Measurements from ENCODE around the gene TMEM37.

Gene TMEM37

DNA sequence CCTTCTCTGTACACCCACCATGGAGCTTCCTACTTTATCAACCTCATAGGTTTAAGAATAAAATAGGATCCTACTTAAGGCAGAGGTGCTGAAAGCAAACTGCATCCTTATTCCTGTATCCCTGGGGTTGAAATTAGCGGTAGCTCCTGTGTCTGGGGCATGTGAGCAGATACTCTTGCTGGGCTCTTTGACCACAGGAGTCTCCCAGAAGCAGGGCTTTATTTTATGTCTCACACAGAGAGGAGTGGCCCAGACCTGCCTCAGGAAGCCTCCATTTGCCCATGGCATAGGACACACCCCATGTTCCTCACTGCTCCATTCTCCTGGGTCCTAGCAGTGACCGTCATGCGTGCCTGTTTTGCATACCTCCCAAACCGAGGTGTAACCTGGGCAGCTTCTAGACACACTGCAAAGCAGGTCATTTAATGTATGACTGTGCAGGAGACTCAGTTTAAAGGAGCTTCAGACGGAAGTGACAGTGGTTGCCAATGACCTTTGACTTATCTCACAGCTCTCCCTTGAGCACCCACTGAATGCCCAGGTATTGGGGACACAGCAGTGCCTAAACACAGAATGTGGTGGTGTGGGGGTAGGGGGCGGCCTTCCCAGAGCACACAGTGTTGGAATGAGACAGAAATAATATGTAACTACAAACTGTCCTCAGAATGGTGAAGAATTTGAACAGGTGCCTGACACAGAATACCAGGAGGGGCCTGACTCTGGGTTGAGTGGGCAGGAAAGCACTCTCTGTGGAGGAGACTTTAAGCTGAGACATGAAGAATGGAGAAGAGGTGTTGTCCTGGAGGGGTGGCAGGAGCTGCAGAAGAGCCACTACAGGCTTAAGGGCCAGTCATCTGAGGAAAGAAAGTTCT lies 3.7 kb downstream of the TMEM37 start:
- Histone ChIP-seq H3K27ac (ENCODE audit: low read depth, low read length) (no peak overlapping the region), H3K9me3 (ENCODE audit: control insufficient read depth, insufficient read depth, low read depth, low read length) (no peaks in the 10 kb centered on the region), H3K9ac (ENCODE audit: low read length) (no peak overlapping the region), H3K4me3 (ENCODE audit: low read depth, low read length) (no peak overlapping the region), H3K36me3 (ENCODE audit: control insufficient read depth, insufficient read depth, low read length) (no peaks in the 10 kb centered on the region), H3K4me1 (ENCODE audit: control insufficient read depth, insufficient read depth, low read length) (peaks cover 36% of the 10 kb centered on the region), H3K27me3 (ENCODE audit: control insufficient read depth, insufficient read depth, low read length) (peaks cover 15% of the 10 kb centered on the region; the same call in 1 of the 2 replicates)

DNA sequence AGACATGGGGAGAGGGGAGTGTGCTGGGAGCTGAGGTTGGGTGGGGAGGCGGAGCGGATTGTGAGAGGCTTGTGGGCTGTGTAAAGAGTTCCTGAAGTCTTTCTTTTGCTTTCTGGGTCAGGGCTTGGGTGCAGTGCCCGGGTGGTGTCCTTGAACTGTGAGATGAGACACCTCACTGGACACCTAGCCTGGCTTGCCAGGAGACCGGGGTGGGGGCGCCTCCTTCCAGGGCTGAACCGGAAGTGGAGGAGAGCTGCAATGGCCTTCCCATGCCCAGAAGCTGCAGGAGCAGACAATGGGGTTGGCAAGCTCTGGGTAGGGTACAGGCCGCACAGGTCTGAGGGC lies 4.3 kb downstream of the TMEM37 start:
- Histone ChIP-seq H3K4me3 (ENCODE audit: low read depth, low read length) (no peak overlapping the region), H3K27me3 (ENCODE audit: control insufficient read depth, insufficient read depth, low read length) (peaks cover 15% of the 10 kb centered on the region; the same call in 1 of the 2 replicates), H3K27ac (ENCODE audit: low read depth, low read length) (no peak overlapping the region), H3K4me1 (ENCODE audit: control insufficient read depth, insufficient read depth, low read length) (peaks cover 32% of the 10 kb centered on the region), H3K36me3 (ENCODE audit: control insufficient read depth, insufficient read depth, low read length) (no peaks in the 10 kb centered on the region), H3K9me3 (ENCODE audit: control insufficient read depth, insufficient read depth, low read depth, low read length) (no peaks in the 10 kb centered on the region), H3K9ac (ENCODE audit: low read length) (no peak overlapping the region)

DNA sequence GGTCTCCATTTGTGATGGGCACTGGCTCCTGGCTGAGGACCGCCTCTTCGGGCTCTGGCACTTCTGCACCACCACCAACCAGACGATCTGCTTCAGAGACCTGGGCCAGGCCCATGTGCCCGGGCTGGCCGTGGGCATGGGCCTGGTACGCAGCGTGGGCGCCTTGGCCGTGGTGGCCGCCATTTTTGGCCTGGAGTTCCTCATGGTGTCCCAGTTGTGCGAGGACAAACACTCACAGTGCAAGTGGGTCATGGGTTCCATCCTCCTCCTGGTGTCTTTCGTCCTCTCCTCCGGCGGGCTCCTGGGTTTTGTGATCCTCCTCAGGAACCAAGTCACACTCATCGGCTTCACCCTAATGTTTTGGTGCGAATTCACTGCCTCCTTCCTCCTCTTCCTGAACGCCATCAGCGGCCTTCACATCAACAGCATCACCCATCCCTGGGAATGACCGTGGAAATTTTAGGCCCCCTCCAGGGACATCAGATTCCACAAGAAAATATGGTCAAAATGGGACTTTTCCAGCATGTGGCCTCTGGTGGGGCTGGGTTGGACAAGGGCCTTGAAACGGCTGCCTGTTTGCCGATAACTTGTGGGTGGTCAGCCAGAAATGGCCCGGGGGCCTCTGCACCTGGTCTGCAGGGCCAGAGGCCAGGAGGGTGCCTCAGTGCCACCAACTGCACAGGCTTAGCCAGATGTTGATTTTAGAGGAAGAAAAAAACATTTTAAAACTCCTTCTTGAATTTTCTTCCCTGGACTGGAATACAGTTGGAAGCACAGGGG lies 5.5 kb downstream of the TMEM37 start:
- H3K36me3 ChIP-seq (ENCODE audit: control insufficient read depth, insufficient read depth, low read length), result no peaks in the 10 kb centered on the region
- H3K27ac ChIP-seq (ENCODE audit: low read depth, low read length), result no peak overlapping the region
- no peak overlapping the region for H3K9ac ChIP-seq (ENCODE audit: low read length)
- peaks cover 12% of the 10 kb centered on the region; the same call in 1 of the 2 replicates for H3K27me3 ChIP-seq (ENCODE audit: control insufficient read depth, insufficient read depth, low read length)
- H3K4me1 ChIP-seq (ENCODE audit: control insufficient read depth, insufficient read depth, low read length), result peaks cover 28% of the 10 kb centered on the region
- no peak overlapping the region for H3K4me3 ChIP-seq (ENCODE audit: low read depth, low read length)
- H3K9me3 ChIP-seq (ENCODE audit: control insufficient read depth, insufficient read depth, low read depth, low read length), result no peaks in the 10 kb centered on the region

DNA sequence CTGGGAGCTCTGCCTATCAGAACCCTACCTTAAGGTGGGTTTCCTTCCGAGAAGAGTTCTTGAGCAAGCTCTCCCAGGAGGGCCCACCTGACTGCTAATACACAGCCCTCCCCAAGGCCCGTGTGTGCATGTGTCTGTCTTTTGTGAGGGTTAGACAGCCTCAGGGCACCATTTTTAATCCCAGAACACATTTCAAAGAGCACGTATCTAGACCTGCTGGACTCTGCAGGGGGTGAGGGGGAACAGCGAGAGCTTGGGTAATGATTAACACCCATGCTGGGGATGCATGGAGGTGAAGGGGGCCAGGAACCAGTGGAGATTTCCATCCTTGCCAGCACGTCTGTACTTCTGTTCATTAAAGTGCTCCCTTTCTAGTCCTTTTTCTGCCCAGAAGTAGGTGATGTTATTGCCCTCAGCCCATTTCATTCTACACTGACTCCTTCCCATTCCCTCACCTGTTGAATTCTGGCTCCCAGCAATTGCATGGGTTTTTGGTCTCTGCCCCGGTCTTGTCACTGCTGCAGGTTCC lies 6.5 kb downstream of the TMEM37 start:
- Histone ChIP-seq H3K9ac (ENCODE audit: low read length) (no peak overlapping the region), H3K27ac (ENCODE audit: low read depth, low read length) (no peak overlapping the region), H3K9me3 (ENCODE audit: control insufficient read depth, insufficient read depth, low read depth, low read length) (no peaks in the 10 kb centered on the region), H3K4me1 (ENCODE audit: control insufficient read depth, insufficient read depth, low read length) (peaks cover 18% of the 10 kb centered on the region), H3K36me3 (ENCODE audit: control insufficient read depth, insufficient read depth, low read length) (no peaks in the 10 kb centered on the region), H3K4me3 (ENCODE audit: low read depth, low read length) (no peak overlapping the region), H3K27me3 (ENCODE audit: control insufficient read depth, insufficient read depth, low read length) (0 out of 2 replicates have a peak, but pooled peaks cover 2% of the 10 kb centered on the region)

DNA sequence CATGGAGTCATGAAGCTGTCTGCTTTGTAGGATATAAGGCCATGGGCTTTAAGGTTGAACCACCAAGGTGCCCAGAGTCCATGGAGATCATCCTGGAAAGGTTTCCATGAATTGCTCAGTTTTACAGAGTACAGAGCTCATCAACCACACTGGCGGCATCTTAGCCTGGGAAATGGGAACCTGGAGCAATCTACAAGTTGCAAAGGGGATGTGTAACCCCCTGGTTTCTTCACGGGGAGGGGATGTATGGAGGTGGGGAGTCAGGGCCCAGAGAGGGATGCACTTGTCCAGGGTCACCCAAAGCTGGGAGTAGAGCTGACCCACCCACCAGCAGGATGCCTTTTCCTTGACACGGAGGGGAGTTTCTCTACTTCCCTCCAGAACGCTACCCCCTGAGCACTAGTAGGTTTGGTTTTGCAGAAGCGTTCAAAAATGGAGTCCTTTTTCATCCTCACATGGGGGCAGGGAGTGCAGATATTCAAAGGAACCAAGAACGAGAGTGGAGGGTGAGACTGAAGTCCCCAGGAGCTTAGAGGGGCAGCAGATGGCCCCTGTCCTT lies 7.2 kb downstream of the TMEM37 start:
- peaks cover 14% of the 10 kb centered on the region for H3K4me1 ChIP-seq (ENCODE audit: control insufficient read depth, insufficient read depth, low read length)
- no peak overlapping the region for H3K9ac ChIP-seq (ENCODE audit: low read length)
- H3K36me3 ChIP-seq (ENCODE audit: control insufficient read depth, insufficient read depth, low read length), result no peaks in the 10 kb centered on the region

DNA sequence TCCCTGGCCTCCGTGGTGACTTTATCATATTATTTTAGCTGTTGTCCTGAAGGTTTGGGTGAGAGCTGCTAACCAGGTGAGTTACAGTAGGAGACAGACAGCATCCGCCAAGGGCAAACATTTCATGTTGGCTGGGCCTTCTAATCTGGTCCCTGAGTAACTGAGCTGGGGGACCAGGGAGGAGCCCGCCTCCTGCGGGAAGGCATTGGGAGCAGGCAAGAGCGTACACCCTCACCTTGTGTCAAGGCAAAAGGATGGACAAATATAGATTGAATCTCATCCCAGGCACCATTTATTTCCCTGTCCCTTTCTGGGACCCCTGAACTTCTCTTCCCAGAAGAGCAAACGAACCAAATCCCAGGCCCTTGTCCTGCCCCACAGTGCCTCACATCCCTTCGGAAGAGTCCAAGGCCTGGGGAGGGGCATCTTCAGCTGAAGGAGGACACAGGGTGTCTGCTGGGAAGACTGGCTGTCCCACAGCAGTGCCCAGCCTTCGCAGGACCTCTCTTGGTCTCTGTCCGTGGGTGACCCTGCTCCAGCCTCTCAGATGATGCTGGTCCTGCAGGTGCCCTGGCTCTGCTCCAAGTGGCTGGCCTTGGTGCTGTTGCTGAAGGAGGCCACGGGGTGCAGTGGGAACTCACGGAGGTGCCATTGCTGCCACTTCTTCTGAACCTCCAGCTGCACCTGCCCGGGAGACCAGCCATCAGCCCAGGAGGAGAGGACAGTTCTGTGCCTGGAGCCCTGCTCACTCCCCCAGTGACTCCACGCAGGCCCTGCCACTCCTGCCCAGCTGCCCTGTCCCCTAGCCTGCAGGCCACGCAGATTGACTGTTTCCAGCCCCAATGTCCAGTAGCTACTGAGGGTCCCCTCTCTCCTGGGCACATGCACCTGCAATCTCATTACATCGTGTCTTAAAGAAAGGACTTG lies 8.2 kb downstream of the TMEM37 start:
- Histone ChIP-seq H3K9ac (ENCODE audit: low read length) (no peak overlapping the region), H3K36me3 (ENCODE audit: control insufficient read depth, insufficient read depth, low read length) (no peaks in the 10 kb centered on the region), H3K9me3 (ENCODE audit: control insufficient read depth, insufficient read depth, low read depth, low read length) (no peaks in the 10 kb centered on the region), H3K4me1 (ENCODE audit: control insufficient read depth, insufficient read depth, low read length) (peaks cover 4% of the 10 kb centered on the region; the same call in 1 of the 2 replicates), H3K27me3 (ENCODE audit: control insufficient read depth, insufficient read depth, low read length) (no peaks in the 10 kb centered on the region), H3K27ac (ENCODE audit: low read depth, low read length) (no peak overlapping the region), H3K4me3 (ENCODE audit: low read depth, low read length) (no peak overlapping the region)

More for the DNA sequence above, 7.2 kb downstream of the TMEM37 start:
- no peaks in the 10 kb centered on the region for H3K27me3 ChIP-seq (ENCODE audit: control insufficient read depth, insufficient read depth, low read length)
- no peak overlapping the region for H3K4me3 ChIP-seq (ENCODE audit: low read depth, low read length)
- H3K27ac ChIP-seq (ENCODE audit: low read depth, low read length), result no peak overlapping the region
- H3K9me3 ChIP-seq (ENCODE audit: control insufficient read depth, insufficient read depth, low read depth, low read length), result no peaks in the 10 kb centered on the region

DNA sequence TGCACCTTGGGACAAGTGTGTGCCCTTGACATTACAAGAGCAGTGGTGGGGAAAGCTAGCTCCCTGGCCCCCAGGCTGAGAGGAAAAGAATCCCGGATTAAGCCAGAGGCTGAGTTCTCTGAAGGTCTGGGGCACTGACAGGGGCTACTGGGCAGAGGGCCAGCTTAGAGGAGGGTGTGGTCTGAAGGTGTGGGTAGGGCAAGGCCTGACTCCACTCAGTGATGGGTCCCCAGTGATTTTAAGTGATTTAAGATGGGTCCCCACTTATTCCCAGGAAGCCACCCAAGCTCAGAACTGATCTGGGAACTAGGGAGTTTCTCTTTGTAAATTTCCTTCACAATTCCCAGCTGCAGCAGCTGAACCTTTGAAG lies 8.8 kb downstream of the TMEM37 start:
- Histone ChIP-seq H3K36me3 (ENCODE audit: control insufficient read depth, insufficient read depth, low read length) (no peaks in the 10 kb centered on the region), H3K4me1 (ENCODE audit: control insufficient read depth, insufficient read depth, low read length) (no peaks in the 10 kb centered on the region), H3K27ac (ENCODE audit: low read depth, low read length) (no peak overlapping the region), H3K9ac (ENCODE audit: low read length) (no peak overlapping the region), H3K9me3 (ENCODE audit: control insufficient read depth, insufficient read depth, low read depth, low read length) (no peaks in the 10 kb centered on the region), H3K4me3 (ENCODE audit: low read depth, low read length) (no peak overlapping the region), H3K27me3 (ENCODE audit: control insufficient read depth, insufficient read depth, low read length) (no peaks in the 10 kb centered on the region)

DNA sequence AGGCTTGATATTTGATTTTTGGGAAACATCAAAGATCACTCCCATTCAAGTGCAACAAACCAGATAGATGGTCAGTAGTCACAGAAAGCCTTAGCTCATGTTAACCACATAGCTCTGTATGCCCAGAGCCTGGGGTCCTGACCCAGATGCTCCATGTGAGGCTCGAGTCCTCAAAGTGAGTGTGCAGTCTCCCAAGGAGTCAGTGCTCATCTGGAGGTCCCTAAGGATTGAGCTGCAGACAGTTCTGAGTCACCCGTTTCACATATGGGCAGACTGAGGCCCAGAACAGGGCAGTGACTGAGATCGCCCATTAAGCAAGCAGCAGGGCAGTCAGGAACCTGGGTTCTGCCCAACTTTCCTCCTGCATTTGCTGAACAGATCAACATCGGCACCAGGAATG lies 9.2 kb downstream of the TMEM37 start:
- peaks cover 2% of the 10 kb centered on the region; the same call in 1 of the 2 replicates for H3K4me1 ChIP-seq (ENCODE audit: control insufficient read depth, insufficient read depth, low read length)
- H3K27ac ChIP-seq (ENCODE audit: low read depth, low read length), result no peak overlapping the region
- H3K27me3 ChIP-seq (ENCODE audit: control insufficient read depth, insufficient read depth, low read length), result no peaks in the 10 kb centered on the region
- no peaks in the 10 kb centered on the region for H3K9me3 ChIP-seq (ENCODE audit: control insufficient read depth, insufficient read depth, low read depth, low read length)
- no peak overlapping the region for H3K4me3 ChIP-seq (ENCODE audit: low read depth, low read length)
- H3K36me3 ChIP-seq (ENCODE audit: control insufficient read depth, insufficient read depth, low read length), result no peaks in the 10 kb centered on the region
- no peak overlapping the region for H3K9ac ChIP-seq (ENCODE audit: low read length)

DNA sequence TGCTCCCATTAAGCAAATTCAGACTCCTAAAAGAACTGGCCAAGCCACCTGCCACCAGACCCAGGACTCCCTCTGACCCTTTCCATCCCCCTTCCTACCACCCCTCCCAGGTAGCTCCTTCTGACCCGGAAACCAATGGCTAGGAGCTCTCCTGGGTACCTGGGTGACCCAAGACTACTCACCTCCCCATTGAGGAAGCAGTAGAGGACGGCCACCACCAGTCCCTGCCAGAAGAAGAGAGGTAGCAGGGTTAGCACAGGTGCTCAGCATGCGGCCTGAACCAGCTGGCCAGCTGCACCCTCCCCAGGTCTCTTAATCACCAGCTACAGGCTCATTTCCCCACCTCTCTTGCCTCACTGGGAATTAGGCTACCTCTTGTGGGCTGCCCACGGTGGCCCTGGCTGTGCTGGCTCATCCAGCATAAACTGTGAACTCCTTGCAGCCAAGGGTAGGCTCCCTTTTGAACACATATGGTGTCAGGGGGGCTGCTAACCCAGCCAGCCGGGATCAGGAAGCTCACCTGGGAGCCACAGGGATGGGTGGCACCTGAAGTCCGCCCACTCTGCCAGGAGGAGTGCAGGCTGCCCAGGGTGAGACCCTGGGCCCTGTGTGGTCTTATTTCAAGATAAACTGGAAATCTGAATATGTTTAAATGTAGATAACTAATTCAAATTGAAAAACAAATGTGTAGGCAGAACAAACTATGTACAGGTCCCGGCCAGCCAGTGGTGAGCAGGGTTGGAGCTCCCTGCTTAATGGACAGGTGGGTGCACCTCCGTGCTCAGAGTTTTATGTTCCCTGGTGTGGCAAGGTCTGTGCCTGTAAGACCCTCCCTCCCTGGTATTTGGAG lies 9.9 kb downstream of the TMEM37 start:
- Histone ChIP-seq H3K4me1 (ENCODE audit: control insufficient read depth, insufficient read depth, low read length) (peaks cover 7% of the 10 kb centered on the region; the same call in 1 of the 2 replicates), H3K4me3 (ENCODE audit: low read depth, low read length) (no peak overlapping the region), H3K27me3 (ENCODE audit: control insufficient read depth, insufficient read depth, low read length) (no peaks in the 10 kb centered on the region), H3K9me3 (ENCODE audit: control insufficient read depth, insufficient read depth, low read depth, low read length) (no peaks in the 10 kb centered on the region), H3K27ac (ENCODE audit: low read depth, low read length) (no peak overlapping the region), H3K9ac (ENCODE audit: low read length) (no peak overlapping the region), H3K36me3 (ENCODE audit: control insufficient read depth, insufficient read depth, low read length) (no peaks in the 10 kb centered on the region)
